Cardiac septum (tissue), 1 donor: ENCODE data around the gene MCUR1. TPM values are rescaled to one million over a fixed set of nuclear protein-coding genes. Genes with fewer than 3 reads are reported as not detected.
"Not testable (repeated sequence)": the region's sequence is repeated elsewhere in the genome, so short reads cannot be mapped to it uniquely, and the experiment has no call there.

Source experiments
- DNase-seq: peaks from one replicate; pipeline ENCODE4 v3.0.0-alpha.2; 2020; ENCODE audit warnings: low spot score
- intact Hi-C: fragments of 100-400 bp; cut with DNase I; formaldehyde crosslinking; loops from one replicate; pipeline ENCODE4 v1.14.0; 2022
- total RNA-seq: library from RNA; stranded (reverse); fragmentation: NEBNext Ultra II Directional; extraction: Animal tissue kit (Norgen Biotek cat#: 25700); gene quantifications from one replicate; pipeline ENCODE4 v1.2.1, GENCODE V29; 2021
- donor health status: DM: no; HTN: no; CAD: no.

The MCUR1 gene
- total RNA-seq, 1 donor from 2014 or later = 31.8 TPM

DNA sequence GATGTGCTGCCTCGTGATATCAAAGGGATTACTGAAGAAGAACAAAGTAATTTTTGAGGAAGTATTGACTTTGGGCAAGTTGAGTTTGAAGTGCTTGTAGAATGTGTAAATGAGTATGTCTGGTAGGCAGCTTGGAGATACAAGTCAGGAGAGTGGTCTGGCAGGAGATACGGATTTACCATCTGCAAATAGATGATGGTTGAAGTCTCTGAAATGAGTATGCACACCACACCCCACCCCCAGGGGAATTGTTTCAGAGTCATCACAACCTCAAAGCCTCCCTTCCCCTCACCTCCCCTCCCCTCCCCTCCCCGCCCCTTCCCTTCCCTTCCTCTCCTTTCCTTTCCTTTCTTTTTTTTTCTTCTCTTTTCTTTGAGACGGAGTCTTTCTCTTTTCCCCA is 16.4 kb upstream of the MCUR1 start:
- no peak for DNase-seq
- intact Hi-C loops = no loop called here

DNA sequence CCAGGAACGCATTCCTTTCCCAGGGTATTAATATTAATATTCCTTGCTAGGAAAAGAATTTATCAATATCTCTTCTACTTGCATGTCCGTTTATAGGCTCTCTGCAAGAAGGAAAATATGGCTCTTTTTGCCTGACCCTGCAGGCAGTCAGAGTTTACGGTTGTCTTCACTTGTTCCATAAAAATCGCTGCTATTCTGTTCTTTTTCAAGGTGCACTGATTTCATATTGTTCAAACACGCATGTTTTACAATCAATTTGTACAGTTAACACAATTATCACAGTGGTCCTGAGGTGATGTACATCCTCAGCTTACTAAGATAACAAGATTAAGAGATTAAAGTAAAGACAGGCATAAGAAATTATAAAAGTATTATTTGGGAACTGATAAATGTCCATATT is 15.1 kb upstream of the MCUR1 start:
- intact Hi-C loops, DNase-seq: not testable (repeated sequence)

DNA sequence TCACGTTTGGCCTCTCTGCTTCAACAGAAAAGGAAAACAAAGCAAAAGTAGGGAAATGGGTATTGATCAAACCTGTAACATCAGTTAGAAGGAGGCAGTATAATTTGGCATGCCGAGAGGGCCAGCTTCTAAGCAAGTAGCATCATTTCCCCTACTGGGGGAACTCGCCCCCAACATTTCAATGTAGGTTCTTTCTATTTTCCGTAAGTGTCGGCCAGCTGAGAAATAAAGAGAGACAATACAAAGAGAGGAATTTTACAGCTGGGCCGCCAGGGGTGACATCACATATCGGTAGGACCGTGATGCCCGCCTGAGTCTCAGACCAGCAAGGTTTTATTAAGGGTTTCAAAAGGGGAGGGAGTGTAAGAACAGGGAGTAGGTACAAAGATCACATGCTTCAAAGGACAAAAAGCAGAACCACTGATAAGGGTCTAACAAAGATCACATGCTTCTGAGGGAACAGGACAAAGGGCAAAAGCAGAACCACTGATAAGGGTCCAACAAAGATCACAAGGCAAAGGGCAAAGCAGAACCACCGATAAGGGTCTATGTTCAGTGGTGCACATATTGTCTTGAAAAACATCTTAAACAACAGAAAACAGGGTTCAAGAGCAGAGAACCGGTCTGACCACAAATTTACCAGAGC is 14.4 kb upstream of the MCUR1 start:
- intact Hi-C loops, DNase-seq: not testable (repeated sequence)

DNA sequence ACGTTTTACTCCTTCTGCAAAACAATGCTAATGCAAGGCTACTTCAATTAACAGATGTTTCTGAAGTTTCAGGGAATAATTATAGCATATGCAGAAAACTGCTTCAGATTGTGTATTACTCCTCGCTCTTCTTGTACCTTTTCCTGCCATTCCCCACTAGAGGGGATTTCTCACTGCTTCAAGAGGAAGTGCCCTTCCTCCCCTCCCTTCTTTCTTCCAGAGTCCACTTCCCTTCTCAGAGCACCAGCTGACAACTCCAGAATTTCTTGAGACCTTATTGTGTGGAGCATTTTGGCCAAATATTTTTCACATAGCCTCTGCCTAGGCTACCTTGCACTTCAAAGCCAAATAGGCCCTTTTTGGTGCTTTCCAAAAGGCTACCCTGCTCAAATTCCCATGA is 12.7 kb upstream of the MCUR1 start:
- DNase-seq = no peak
- intact Hi-C loops = no loop called here

GRCh38 chr6:13825871-13826270 is 11.5 kb upstream of the MCUR1 start:
- DNase-seq = no peak
- intact Hi-C loops = no loop called here

GRCh38 chr6:13818341-13818740 is 4.0 kb upstream of the MCUR1 start:
- no peak for DNase-seq
- intact Hi-C loops = no loop called here

- intact Hi-C loops = loop anchor here (5.0 kb wide), 1 partner anchor 103 kb away; the partner anchor contains the start of gene RANBP9
- DNase-seq = no peak
Observed at GRCh38 chr6:13814938-13815575, 700 bp upstream of the MCUR1 start.

DNA sequence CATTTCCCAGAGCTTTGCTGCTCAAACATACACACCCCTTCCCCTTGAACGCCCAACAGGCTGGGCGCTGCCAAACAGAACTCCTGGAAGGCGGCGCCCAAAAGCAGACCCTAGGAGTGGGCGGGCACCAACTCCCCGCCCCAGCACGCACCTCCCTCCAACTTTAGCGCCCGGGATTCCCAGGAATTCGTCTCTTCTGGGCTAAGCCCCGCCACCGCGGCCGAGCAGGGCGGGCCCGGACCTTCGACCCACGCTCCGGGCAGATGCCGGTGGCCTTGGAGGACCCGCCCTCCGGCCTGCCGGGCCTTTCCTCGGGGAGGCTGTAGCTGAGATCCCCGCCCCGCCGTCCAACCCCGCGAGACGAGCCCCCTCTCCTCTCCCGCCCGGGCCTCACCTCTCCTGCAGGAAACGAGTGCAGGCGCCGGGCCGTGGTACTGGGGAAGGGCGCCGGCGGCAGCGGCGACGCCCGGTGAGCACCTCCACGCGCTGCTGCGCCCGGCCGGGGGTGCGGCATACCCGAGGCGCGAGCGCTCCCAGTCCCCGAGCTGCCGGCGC is 659 bp downstream of the MCUR1 start:
- intact Hi-C loops = loop anchor here (5.0 kb wide), 1 partner anchor 101 kb away; the partner anchor contains the start of gene RANBP9
- DNase-seq = peak; percentile 79

DNA sequence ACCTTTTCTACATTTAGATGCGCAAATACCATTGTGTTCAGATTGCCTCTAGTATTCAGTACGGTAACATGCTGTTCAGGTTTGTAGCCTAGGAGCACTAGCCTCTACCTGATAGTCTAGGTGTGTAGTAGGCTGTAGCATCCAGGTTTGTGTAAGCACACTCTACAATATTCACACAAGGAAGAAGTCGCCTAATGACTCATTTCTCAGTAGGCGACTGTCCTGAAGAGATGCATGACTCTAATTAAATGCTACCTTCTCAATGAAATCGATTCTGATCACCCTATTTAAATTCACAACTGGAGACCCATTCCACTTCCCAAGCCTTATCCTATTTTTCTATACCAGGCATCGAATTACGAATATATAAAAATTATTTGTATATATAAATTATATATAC is 1.3 kb downstream of the MCUR1 start:
- DNase-seq = no peak
- intact Hi-C loops = loop anchor here (5.0 kb wide), 1 partner anchor 101 kb away; the partner anchor contains the start of gene RANBP9

DNA sequence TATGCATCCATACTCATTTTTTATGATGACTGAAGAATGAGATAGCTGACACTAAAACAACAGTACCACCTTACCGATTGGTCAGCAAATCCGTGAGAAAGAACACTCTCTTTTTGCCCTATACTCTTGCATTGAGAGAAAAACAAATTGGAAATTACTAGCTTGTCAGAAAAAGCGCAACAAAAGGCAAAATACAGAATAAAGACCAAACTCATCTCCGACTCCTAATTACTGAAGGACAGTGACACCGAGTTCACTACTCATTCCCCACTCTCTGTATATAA is 2.1 kb downstream of the MCUR1 start:
- intact Hi-C loops = loop anchor here (5.0 kb wide), 1 partner anchor 100 kb away; the partner anchor contains the start of gene RANBP9
- no peak for DNase-seq

- intact Hi-C loops = loop anchor here (5.0 kb wide), 1 partner anchor 99 kb away; the partner anchor contains the start of gene RANBP9
- DNase-seq = no peak
Observed at GRCh38 chr6:13811627-13812358, 2.6 kb downstream of the MCUR1 start.

DNA sequence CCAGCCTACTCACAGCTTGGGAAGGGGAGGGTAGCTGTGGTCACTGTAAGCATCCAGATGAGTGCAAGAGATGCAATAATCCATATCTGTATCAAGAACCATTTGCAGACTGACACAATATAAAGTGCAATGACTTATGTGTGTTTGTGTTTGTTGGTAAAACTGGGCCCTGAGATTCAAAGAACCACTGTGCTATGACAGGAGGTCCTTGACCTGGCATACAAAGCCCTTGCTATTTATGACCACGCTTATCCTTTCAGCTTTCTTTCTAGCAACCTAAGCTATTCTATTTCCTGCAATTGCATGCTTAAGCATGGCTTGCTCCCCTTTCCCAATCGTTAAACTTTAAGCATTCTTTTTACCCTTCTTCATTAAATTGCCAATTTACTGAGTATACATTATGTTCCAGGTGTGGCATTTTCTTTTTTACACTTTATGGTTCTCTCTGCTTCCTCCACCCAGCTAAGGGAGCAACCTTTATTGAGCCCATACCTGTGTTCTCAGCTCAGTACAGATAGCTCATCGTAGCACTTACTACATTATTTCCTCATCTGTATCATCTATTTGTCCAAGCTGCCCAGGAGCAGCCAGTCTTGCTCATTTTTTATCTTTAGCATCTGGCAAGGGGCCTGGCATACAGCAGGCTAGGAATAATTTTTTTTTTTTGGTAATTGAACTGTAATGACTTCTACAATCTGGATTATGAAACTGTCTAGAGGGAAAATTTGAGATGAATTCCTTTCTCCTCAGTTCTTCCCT is 3.5 kb downstream of the MCUR1 start:
- DNase-seq = no peak
- intact Hi-C loops = loop anchor here (5.0 kb wide), 1 partner anchor 99 kb away; the partner anchor contains the start of gene RANBP9

- intact Hi-C loops = no loop called here
- DNase-seq = no peak
Observed at GRCh38 chr6:13808801-13809200, 5.6 kb downstream of the MCUR1 start.

- intact Hi-C loops = no loop called here
- no peak for DNase-seq
Observed at GRCh38 chr6:13807696-13808095, 6.7 kb downstream of the MCUR1 start.

DNA sequence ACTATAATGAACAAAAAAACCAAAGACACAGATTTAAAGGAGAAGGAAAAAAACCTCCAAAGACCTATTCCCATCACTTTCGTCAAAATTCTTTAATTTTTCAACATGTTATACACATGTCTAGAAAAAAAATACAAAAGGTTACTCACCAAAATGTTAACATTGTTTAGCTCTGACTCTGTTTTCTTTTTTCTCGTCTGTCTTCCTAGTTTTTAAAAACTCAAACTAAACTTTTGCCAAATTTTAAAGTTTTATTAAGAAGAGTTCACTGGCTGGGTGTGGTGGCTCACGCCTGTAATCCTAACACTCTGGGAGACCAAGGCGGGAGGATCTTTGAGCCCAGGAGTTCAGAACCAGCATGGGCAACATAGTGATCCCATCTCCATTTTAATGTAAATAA is 10.8 kb downstream of the MCUR1 start:
- intact Hi-C loops = no loop called here
- DNase-seq = no peak

DNA sequence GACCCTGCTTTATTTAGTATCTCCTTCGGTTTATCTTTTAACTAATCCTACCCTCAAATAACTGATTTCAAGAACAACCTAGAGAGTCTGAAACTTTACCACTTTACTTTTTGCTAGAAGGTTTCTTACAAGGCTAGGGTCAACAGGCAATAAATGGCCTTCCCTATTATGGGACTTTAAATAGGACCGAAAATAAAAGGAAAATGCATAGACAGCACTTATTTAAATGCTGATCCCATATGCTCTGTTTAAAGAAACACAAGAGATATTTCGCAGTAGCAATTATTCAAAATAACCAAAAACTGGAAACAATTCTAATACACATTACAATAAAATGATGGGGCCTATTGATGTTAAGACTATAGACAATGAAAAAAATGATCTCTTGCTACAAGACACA is 13.7 kb downstream of the MCUR1 start:
- DNase-seq = no peak
- intact Hi-C loops = no loop called here

GRCh38 chr6:13796781-13797180 is 17.6 kb downstream of the MCUR1 start:
- intact Hi-C loops = loop anchor here (5.0 kb wide), 1 partner anchor 271 kb away; no protein-coding TSS in a partner anchor
- no peak for DNase-seq

- intact Hi-C loops = loop anchor here (5.0 kb wide), 1 partner anchor 272 kb away; no protein-coding TSS in a partner anchor
- peak; percentile 84 for DNase-seq
Observed at GRCh38 chr6:13795041-13795750, 19.2 kb downstream of the MCUR1 start.

DNA sequence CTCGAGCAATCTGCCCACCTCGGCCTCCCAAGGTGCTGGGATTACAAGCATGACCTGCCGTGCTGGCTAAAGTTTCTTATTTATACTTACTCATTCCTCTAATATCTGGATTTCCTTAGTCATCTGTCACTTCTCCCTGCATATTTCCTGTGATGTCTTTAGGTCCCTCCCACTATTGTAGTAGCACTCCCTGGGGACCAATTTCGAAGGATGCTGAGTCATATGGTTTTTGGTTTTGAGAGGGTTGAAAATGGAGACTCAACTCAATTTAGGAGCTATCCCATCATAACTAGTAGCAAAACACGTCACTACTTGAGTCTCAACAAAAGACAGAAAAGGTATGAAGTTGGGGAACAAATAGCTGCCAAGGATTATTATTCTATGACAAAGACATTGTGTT is 20.2 kb downstream of the MCUR1 start:
- intact Hi-C loops = no loop called here
- DNase-seq = no peak
